ENCODE measurements around the gene CYP27B1.

Gene CYP27B1

GRCh38 chr12:57744194-57744776, 22.6 kb downstream of the CYP27B1 start:
- TF ChIP-seq CTCF (IDR thresholded peaks at IDR 0.05; ENCODE audit: insufficient read depth, low read depth, low read length, missing control alignments), result no peak
- H3K4me3 ChIP-seq (ENCODE audit: low read depth, low read length), result peak overlapping the region; percentile 77
- peak; percentile 75 for DNase-seq (ENCODE audit: low read depth)

- peak overlapping the region; percentile 77; the same call in 1 of the 2 replicates for H3K4me3 ChIP-seq (ENCODE audit: low read depth, low read length)
- no peak for DNase-seq (ENCODE audit: low read depth)
- no peak for TF ChIP-seq CTCF (IDR thresholded peaks at IDR 0.05; ENCODE audit: insufficient read depth, low read depth, low read length, missing control alignments)
These were observed 23.1 kb downstream of the CYP27B1 start for GRCh38 chr12:57743769-57744168.

DNA sequence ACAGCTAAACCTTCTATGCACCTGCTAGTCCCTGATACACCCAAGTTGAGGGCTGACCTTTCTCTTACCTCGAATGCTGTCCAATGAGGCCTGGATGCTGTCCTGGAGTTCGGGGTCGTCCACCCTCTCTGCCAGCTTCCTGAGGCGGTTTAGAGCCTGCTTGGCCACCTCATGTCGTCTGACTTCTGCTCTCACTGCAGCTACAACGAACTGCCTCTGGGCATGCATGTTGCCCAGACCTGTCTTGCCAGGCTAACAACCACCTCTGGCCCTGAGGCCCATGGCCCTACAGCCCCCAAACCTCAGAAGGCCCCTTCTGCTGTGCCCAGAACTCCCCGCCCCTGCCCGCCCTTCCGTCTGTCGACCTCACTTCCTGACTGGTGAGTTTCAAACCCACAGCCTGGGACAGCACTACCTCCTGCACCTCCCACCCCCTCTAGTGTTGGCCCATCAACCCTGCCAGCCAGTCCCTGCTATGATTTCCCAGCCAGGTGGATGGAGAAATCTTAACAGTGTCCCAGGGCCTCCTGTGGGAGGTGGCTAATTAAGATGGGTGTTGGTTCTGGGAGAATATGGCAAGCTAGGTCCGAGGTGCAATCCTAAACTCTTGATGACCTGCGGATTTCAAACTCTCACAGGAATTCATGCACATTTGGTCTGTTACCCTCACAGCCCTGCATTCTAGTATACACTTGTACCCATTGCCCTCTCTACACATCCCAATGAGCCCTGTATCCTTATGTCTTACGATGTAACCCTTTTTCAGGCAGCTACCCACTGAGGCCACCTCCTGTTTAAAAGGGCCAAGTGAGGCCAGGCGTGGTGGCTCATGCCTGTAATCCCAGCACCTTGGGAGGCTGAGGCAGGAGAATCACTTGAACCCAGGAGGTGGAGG, 24.8 kb downstream of the CYP27B1 start:
- peak; percentile 87 for DNase-seq (ENCODE audit: low read depth)
- peak; percentile 67 for TF ChIP-seq CTCF (IDR thresholded peaks at IDR 0.05; ENCODE audit: insufficient read depth, low read depth, low read length, missing control alignments)
- H3K4me3 ChIP-seq (ENCODE audit: low read depth, low read length), result peak overlapping the region; percentile 84

- no peak for DNase-seq (ENCODE audit: low read depth)
- no peak for TF ChIP-seq CTCF (IDR thresholded peaks at IDR 0.05; ENCODE audit: insufficient read depth, low read depth, low read length, missing control alignments)
- H3K4me3 ChIP-seq (ENCODE audit: low read depth, low read length), result peak overlapping the region; percentile 84
These were observed 25.5 kb downstream of the CYP27B1 start for GRCh38 chr12:57741413-57741789.

DNA sequence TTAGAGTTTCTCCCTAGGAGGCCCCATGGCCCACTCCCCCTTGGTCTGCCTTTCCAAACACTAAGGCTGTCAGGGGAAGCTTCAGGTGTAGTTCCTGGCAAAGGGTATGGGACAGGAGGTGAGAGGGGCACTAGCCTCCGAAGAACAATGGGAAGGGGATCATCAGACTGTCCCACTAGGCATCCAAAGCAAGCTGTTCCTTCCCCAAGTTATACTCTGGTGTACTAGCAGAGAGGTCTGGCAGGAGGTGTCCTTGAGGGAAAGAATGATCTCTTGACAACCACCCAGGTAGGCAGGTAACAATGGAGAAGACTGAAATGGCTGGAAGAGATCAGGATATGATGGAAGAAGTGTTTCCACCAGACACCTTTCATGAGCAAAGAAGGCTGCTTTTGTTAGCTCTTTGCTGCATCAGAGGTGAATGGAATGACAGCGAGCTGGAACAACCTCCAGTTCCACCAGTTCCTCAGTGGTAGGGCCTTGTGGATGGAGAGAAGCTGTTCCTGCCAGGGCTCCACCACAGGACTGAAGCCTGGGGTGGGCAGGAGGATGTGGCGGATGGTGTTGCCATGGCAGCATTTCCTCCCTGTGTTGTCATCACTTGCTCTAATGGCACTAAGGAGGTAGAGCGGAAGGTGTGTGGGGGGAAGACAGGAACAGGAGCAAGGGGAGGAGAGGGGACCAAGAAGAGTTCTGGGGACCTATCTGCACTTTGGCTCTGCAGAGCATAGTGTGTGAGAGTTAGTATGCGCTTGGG, 26.0 kb downstream of the CYP27B1 start:
- peak overlapping the region; percentile 84 for H3K4me3 ChIP-seq (ENCODE audit: low read depth, low read length)
- no peak for TF ChIP-seq CTCF (IDR thresholded peaks at IDR 0.05; ENCODE audit: insufficient read depth, low read depth, low read length, missing control alignments)
- peak; percentile 85 for DNase-seq (ENCODE audit: low read depth)

GRCh38 chr12:57739914-57740538, 26.9 kb downstream of the CYP27B1 start:
- no peak for DNase-seq (ENCODE audit: low read depth)
- TF ChIP-seq CTCF (IDR thresholded peaks at IDR 0.05; ENCODE audit: insufficient read depth, low read depth, low read length, missing control alignments), result no peak
- no peak overlapping the region; the same call in 1 of the 2 replicates for H3K4me3 ChIP-seq (ENCODE audit: low read depth, low read length)

All from GM12865 (cell line).